GM12865 (cell line): ENCODE measurements around the gene CDC37.

ENCODE experiments used
- DNase-seq: peaks from one replicate; pipeline ENCODE4 v3.0.0; 2010; ENCODE audit warnings: low read depth
- H3K4me3 ChIP-seq: 2 replicates; pipeline ENCODE4 v1.5.1; 2011; ENCODE audit warnings: mild to moderate bottlenecking, low read depth, low read length, control low read depth
- CTCF ChIP-seq: IDR thresholded peaks from 2 replicates; pipeline ENCODE4 v1.5.1; 2011; ENCODE audit warnings: low read length, control low read depth, low read depth, inconsistent platforms; ENCODE audit not compliant: insufficient read depth; ENCODE audit errors: missing control alignments

Gene CDC37

GRCh38 chr19:10365518-10365917 lies 37.8 kb downstream of the CDC37 start:
- no peak for TF ChIP-seq CTCF
- no peak overlapping the region for H3K4me3 ChIP-seq
- no peak for DNase-seq

- DNase-seq = no peak
- no peak overlapping the region for H3K4me3 ChIP-seq
- TF ChIP-seq CTCF = no peak
These were observed 38.7 kb downstream of the CDC37 start for GRCh38 chr19:10364644-10365043.

GRCh38 chr19:10363789-10364281 lies 39.5 kb downstream of the CDC37 start:
- no peak overlapping the region for H3K4me3 ChIP-seq
- DNase-seq = no peak
- TF ChIP-seq CTCF = no peak

DNA sequence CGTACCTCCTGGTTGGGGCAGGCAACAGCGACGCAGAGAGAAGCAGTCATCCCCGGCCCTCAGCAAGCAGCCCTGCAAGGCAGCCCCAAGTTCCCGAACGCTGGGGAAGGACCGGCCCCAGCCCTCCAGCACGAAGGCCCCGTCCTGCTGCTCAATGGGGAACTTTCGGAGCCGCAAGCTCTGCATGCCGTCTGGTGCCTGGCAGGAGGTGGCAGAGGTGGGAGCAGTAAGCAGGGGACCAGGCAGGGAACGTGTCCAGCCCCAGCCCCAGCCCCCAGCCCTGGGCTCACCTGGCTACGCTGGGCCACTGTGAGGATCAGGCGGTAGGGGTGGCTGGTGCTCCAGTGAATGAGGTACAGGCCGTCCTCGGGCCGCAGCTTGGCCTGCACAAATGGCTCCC lies 41.1 kb downstream of the CDC37 start:
- no peak for TF ChIP-seq CTCF
- DNase-seq = no peak
- no peak overlapping the region for H3K4me3 ChIP-seq

GRCh38 chr19:10361569-10362011 lies 41.8 kb downstream of the CDC37 start:
- TF ChIP-seq CTCF = no peak
- no peak overlapping the region for H3K4me3 ChIP-seq
- no peak for DNase-seq

DNA sequence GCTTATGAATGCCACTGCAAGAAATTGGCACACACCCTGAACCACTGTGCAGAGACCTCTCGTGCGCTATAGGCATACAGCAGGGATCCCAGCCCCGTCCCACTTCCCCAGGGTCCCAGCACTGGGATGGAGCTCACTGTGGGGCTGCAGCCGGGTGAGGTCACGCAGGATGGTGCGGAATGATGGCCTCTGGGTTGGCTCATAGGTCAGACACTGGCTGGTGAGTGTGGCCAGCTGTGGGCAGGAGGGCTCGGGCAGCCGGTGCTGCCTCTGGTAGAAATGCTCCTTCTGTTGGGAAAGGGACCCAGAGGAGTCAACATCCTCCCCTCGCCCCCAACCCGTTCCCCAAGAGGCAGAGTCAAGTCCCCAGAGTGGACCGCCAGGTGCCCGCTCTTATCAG lies 46.9 kb downstream of the CDC37 start:
- H3K4me3 ChIP-seq = no peak overlapping the region
- TF ChIP-seq CTCF = no peak
- no peak for DNase-seq

GRCh38 chr19:10353793-10354391 lies 49.5 kb downstream of the CDC37 start:
- H3K4me3 ChIP-seq = no peak overlapping the region
- DNase-seq = peak; percentile 36
- no peak for TF ChIP-seq CTCF
